A549 (cell line): Measurements from ENCODE around the gene DNASE2. TPM values are rescaled to one million over a fixed set of nuclear protein-coding genes. Genes with fewer than 3 reads are reported as not detected.

Experiments
- ATAC-seq, 2 experiments: fragments of 200-7000 bp in 1 of 2; fragments of >200 bp in 1 of 2; cut with Nextera tagmentation in 1 of 2; cut with Tn5 transposase in 1 of 2; 3 replicates each; pipeline versions ENCODE4 v1.8.0 to v1.9.1; 2018 to 2020; ENCODE audit warnings: mild to moderate bottlenecking in 1 of 2, moderate library complexity in 1 of 2
- CTCF ChIA-PET: fragments of 300-600 bp; sonication (Branson Sonifier 250); formaldehyde crosslinking; extraction: SDS; loops from one replicate; lab custom pipeline; 2021; ENCODE audit warnings: antibody characterized with exemption, inconsistent platforms; lab: Yijun Ruan, JAX
- POLR2A ChIA-PET: fragments of 350-600 bp; formaldehyde crosslinking; extraction: SDS; loops from one replicate; lab custom pipeline; 2021; ENCODE audit warnings: antibody characterized with exemption, inconsistent platforms; lab: Yijun Ruan, JAX
- DNase-seq, 2 experiments: peaks; one replicate each; pipeline versions ENCODE4 v3.0.0 to v3.0.0-alpha.2; 2011 to 2016; ENCODE audit warnings: low read depth in 1 of 2, low spot score in 1 of 2
- FAIRE-seq: peaks from 2 replicates; lab custom pipeline; 2011; peaks lifted over from hg19 to GRCh38; lab: Jason Lieb, UNC
- H3K27ac ChIP-seq, 2 experiments: fragments of >200 bp; sonication (Bioruptor Twin); formaldehyde crosslinking; 3 replicates each; pipeline ENCODE4 v1.5.1; 2016 to 2017
- H3K4me1 ChIP-seq: fragments of >200 bp; sonication (Bioruptor Twin); formaldehyde crosslinking; 3 replicates; pipeline ENCODE4 v1.6.1; 2016
- H3K4me2 ChIP-seq: fragments of >200 bp; sonication (Bioruptor Twin); formaldehyde crosslinking; 3 replicates; pipeline ENCODE4 v1.6.1; 2016
- H3K4me3 ChIP-seq: fragments of >200 bp; sonication (Bioruptor Twin); formaldehyde crosslinking; 3 replicates; pipeline ENCODE4 v1.5.1; 2016
- H3K9me3 ChIP-seq: fragments of >200 bp; sonication (Bioruptor Twin); formaldehyde crosslinking; 3 replicates; pipeline ENCODE4 v1.6.1; 2016
- CEBPB ChIP-seq, 2 experiments: fragments of >200 bp in 1 of 2; sonication (Bioruptor Twin) in 1 of 2; formaldehyde crosslinking in 1 of 2; IDR thresholded peaks; 2 replicates each; pipeline ENCODE4 v1.6.1; 2012 to 2016
- CHD4 ChIP-seq: fragments of 200-600 bp; sonication (generic); IDR thresholded peaks from 2 replicates; pipeline ENCODE4 v1.6.1; 2016; ENCODE audit warnings: antibody characterized with exemption, mild to moderate bottlenecking, borderline replicate concordance
- EHMT2 ChIP-seq: fragments of 200-600 bp; sonication (generic); IDR thresholded peaks from 2 replicates; pipeline ENCODE4 v1.6.1; 2016; ENCODE audit warnings: antibody characterized with exemption, low read depth, mild to moderate bottlenecking, moderate library complexity
- ELK1 ChIP-seq: fragments of 150-350 bp; IDR thresholded peaks from 2 replicates; pipeline ENCODE4 v1.6.1; 2014; ENCODE audit warnings: low read depth, mild to moderate bottlenecking, low read length
- ESRRA ChIP-seq: fragments of 150-350 bp; IDR thresholded peaks from 2 replicates; pipeline ENCODE4 v1.6.1; 2014; ENCODE audit warnings: mild to moderate bottlenecking, low read length, borderline replicate concordance
- FOSB ChIP-seq: fragments of 250-450 bp; sonication (Bioruptor Pico); IDR thresholded peaks from 2 replicates; pipeline ENCODE4 v1.5.0; 2020; ENCODE audit warnings: mild to moderate bottlenecking, moderate library complexity
- HOXB13 ChIP-seq: fragments of 250-450 bp; sonication (Bioruptor Pico); IDR thresholded peaks from 2 replicates; pipeline ENCODE4 v1.5.0; 2020; ENCODE audit warnings: low read depth, mild to moderate bottlenecking, moderate library complexity
- HOXB5 ChIP-seq: fragments of 250-450 bp; sonication (Bioruptor Pico); IDR thresholded peaks from 2 replicates; pipeline ENCODE4 v1.5.0; 2020; ENCODE audit warnings: mild to moderate bottlenecking, moderate library complexity
- JUN ChIP-seq, 2 experiments: fragments of >200 bp; sonication (Bioruptor Twin); formaldehyde crosslinking; IDR thresholded peaks; 2 replicates in 1 of 2; 3 replicates in 1 of 2; pipeline ENCODE4 v1.6.1; 2016 to 2017
- MAX ChIP-seq: IDR thresholded peaks from 2 replicates; pipeline ENCODE4 v1.6.1; 2012
- MYC ChIP-seq: IDR thresholded peaks from 2 replicates; pipeline ENCODE4 v1.6.1; 2012; ENCODE audit warnings: mild to moderate bottlenecking, inconsistent platforms, low read length, improper control_type of control experiment, borderline replicate concordance
- NR3C1 ChIP-seq: fragments of >200 bp; sonication (Bioruptor Twin); formaldehyde crosslinking; IDR thresholded peaks from 3 replicates; pipeline ENCODE4 v1.6.1; 2017
- PHF8 ChIP-seq: fragments of 200-600 bp; sonication (generic); IDR thresholded peaks from 2 replicates; pipeline ENCODE4 v1.6.1; 2016; ENCODE audit warnings: low read depth, mild to moderate bottlenecking, antibody characterized with exemption, moderate library complexity, borderline replicate concordance
- POLR2A ChIP-seq: IDR thresholded peaks from 2 replicates; pipeline ENCODE4 v1.6.1; 2012; ENCODE audit warnings: mild to moderate bottlenecking, low read length
- RAD21 ChIP-seq, 2 experiments: fragments of >200 bp in 1 of 2; sonication (Bioruptor Twin) in 1 of 2; formaldehyde crosslinking in 1 of 2; IDR thresholded peaks in 1 of 2; conservative IDR thresholded peaks in 1 of 2; 2 replicates in 1 of 2; 3 replicates in 1 of 2; pipeline ENCODE4 v1.6.1; 2012 to 2018; ENCODE audit warnings: inconsistent platforms in 1 of 2
- RFX5 ChIP-seq: fragments of 450-650 bp; IDR thresholded peaks from 2 replicates; pipeline ENCODE4 v1.7.1; 2014; ENCODE audit warnings: antibody characterized with exemption, mild to moderate bottlenecking, moderate library complexity
- RNF2 ChIP-seq: fragments of 200-600 bp; sonication (generic); IDR thresholded peaks from 2 replicates; pipeline ENCODE4 v1.6.1; 2016; ENCODE audit warnings: low read depth, mild to moderate bottlenecking, antibody characterized with exemption, moderate library complexity, borderline replicate concordance
- SMC3 ChIP-seq: fragments of >200 bp; sonication (Bioruptor Twin); formaldehyde crosslinking; IDR thresholded peaks from 3 replicates; pipeline ENCODE4 v1.6.1; 2018; ENCODE audit warnings: inconsistent platforms
- ZC3H11A ChIP-seq: fragments of 450-650 bp; IDR thresholded peaks from 2 replicates; pipeline ENCODE4 v1.6.1; 2014; ENCODE audit warnings: antibody characterized with exemption, mild to moderate bottlenecking
- WGBS: methylation state at CpG from one replicate; pipeline ENCODE4 v1.1.6; 2017; ENCODE audit errors: missing lambda C conversion rate; 5-methylcytosine and 5-hydroxymethylcytosine counted together
- polyA plus RNA-seq, 4 experiments: library from polyadenylated mRNA; depleted of rRNA in 3 of 4; stranded (reverse); fragments of >200 nt; fragmentation: RNase III in 1 of 4; extraction: RNeasy Plus Mini Kit Qiagen cat#74134 plus additional on column Dnase treatment in 1 of 4; gene quantifications; 2 replicates in 3 of 4; 3 replicates in 1 of 4; pipeline ENCODE4 v1.2.3, GENCODE V29; 2011 to 2017
- TF ChIP-seq, protein P1 (sequence below): fragments of 250-450 bp; sonication (Bioruptor Pico); IDR thresholded peaks from 2 replicates; pipeline ENCODE4 v1.5.0; 2020; ENCODE audit warnings: low read depth, mild to moderate bottlenecking, moderate library complexity
- TF ChIP-seq, protein P2 (sequence below): IDR thresholded peaks from 2 replicates; pipeline ENCODE4 v1.6.1; 2012; ENCODE audit warnings: low read depth, borderline replicate concordance
- TF ChIP-seq, protein P3 (sequence below): fragments of >200 bp; sonication (Bioruptor Twin); formaldehyde crosslinking; IDR thresholded peaks from 3 replicates; pipeline ENCODE4 v1.5.1; 2016

Gene DNASE2
- polyA plus RNA-seq, 2 of the 4 experiments (the other 2 are of a cell fraction) = 15.7 to 24.9 TPM

- Histone ChIP-seq H3K4me1 (peaks cover 8% of the 10 kb centered on the region), H3K4me2 (peak overlapping the region; percentile 47), H3K9me3 (no peaks in the 10 kb centered on the region), H3K27ac (no peak overlapping the region), H3K4me3 (no peak overlapping the region)
- WGBS = 26% methylated on average over 20 of the region's 23 CpGs
- no peak for FAIRE-seq
- ChIA-PET POLR2A (no interaction called here), CTCF (interaction anchor here (0.6 to 7.2 kb wide), 4 partner anchors 9 to 32 kb away, joined by 4 to 36 read pairs (median 10); no protein-coding TSS in a partner anchor)
- peak in 1 of 2 experiments; percentile 65; a peak in 3 of 6 replicates for ATAC-seq
- TF ChIP-seq PHF8 (no peak), HOXB13 (CRISPR knock-in tag) (no peak), MAX (no peak), ZC3H11A (no peak), CHD4 (no peak), FOSB (CRISPR knock-in tag) (no peak), NR3C1 (no peak), CEBPB (IDR thresholded peaks at IDR 0.05) (no peak), RAD21 (conservative IDR thresholded peaks at IDR 0.05 in 1 of 2, IDR thresholded peaks at IDR 0.05 in 1 of 2) (no peak), ESRRA (no peak), RFX5 (no peak), RNF2 (no peak), MYC (no peak), POLR2A (no peak)
- TF ChIP-seq, protein P1, sequence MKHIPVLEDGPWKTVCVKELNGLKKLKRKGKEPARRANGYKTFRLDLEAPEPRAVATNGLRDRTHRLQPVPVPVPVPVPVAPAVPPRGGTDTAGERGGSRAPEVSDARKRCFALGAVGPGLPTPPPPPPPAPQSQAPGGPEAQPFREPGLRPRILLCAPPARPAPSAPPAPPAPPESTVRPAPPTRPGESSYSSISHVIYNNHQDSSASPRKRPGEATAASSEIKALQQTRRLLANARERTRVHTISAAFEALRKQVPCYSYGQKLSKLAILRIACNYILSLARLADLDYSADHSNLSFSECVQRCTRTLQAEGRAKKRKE = no peak
- no peak for DNase-seq
Measured at GRCh38 chr19:12828494-12828893, 52.8 kb downstream of the DNASE2 start.

DNA sequence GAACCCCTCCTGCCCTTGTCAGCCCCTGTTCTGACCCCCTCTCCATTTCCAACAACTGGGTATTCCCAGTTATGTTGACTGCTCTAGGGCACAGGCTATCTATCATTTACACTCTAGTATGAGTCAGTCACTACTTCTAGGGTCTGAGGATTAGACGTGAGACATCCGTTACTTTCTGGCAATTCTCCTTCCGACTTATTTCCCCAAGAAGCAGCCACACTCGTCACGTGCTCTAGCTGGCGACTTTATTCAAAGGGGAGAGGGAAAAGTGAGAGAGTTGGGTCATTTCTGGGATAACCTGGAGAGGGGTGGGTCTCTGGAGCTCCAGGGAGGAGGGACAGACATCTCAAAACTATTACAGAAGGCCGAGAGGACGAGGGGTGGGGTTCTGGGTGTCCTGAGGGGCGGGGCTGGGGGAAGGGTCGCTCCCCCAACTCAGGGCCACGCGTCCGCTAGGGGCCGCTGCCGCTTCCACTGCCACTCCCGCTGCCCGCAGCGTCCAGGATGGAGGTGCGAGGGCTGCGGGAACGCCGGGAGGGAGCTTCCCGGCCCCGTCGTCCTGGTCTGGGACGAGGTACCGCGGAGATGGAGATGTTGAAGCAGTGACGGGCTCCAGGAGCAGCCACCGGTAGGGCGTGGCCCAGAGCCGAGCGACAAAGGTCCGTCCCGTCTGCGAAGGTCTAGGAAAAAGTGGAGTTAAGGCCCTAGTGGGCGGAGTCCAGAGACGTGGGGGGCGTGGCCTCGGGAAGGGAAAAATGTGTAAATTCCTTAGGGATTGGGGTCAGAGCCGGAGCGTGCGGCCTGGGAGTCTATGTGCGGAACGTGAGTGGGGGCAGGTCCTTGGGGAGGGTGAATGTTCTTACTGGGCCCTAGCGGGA, 55.8 kb downstream of the DNASE2 start:
- no peak for FAIRE-seq
- TF ChIP-seq HOXB5 (CRISPR knock-in tag) (no peak), ELK1 (no peak), SMC3 (no peak), PHF8 (no peak), JUN (IDR thresholded peaks at IDR 0.05) (no peak), EHMT2 (no peak), RFX5 (no peak), MAX (peak; percentile 81)
- TF ChIP-seq, protein P2, sequence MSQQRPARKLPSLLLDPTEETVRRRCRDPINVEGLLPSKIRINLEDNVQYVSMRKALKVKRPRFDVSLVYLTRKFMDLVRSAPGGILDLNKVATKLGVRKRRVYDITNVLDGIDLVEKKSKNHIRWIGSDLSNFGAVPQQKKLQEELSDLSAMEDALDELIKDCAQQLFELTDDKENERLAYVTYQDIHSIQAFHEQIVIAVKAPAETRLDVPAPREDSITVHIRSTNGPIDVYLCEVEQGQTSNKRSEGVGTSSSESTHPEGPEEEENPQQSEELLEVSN = peak; percentile 90
- TF ChIP-seq, protein P3, sequence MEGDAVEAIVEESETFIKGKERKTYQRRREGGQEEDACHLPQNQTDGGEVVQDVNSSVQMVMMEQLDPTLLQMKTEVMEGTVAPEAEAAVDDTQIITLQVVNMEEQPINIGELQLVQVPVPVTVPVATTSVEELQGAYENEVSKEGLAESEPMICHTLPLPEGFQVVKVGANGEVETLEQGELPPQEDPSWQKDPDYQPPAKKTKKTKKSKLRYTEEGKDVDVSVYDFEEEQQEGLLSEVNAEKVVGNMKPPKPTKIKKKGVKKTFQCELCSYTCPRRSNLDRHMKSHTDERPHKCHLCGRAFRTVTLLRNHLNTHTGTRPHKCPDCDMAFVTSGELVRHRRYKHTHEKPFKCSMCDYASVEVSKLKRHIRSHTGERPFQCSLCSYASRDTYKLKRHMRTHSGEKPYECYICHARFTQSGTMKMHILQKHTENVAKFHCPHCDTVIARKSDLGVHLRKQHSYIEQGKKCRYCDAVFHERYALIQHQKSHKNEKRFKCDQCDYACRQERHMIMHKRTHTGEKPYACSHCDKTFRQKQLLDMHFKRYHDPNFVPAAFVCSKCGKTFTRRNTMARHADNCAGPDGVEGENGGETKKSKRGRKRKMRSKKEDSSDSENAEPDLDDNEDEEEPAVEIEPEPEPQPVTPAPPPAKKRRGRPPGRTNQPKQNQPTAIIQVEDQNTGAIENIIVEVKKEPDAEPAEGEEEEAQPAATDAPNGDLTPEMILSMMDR = peak; percentile 38
- WGBS = 30% methylated on average over 24 of the region's 46 CpGs
- CTCF ChIA-PET = interaction anchor here (0.6 to 7.2 kb wide), 17 partner anchors 9 to 76 kb away, joined by 3 to 36 read pairs (median 3); partner anchors contain the start of genes RNASEH2A and RTBDN
- Histone ChIP-seq H3K27ac (no peak overlapping the region), H3K4me3 (peak overlapping the region; percentile 27; the same call in 2 of the 3 replicates), H3K4me2 (peak overlapping the region; percentile 64), H3K4me1 (no peaks in the 10 kb centered on the region), H3K9me3 (0 out of 3 replicates have a peak, but pooled peaks cover 3% of the 10 kb centered on the region)
- peak; percentile 72 to 86 for ATAC-seq
- peak in 1 of 2 experiments; percentile 57 for DNase-seq
- POLR2A ChIA-PET = no interaction called here
